GM12892 (cell line): ENCODE results near the gene NKAIN1.

Experiments
- POLR2A ChIP-seq: IDR thresholded peaks from 2 replicates; pipeline ENCODE4 v1.6.1; 2011; ENCODE audit warnings: low read depth, low read length, control low read depth
- POLR2AphosphoS5 ChIP-seq: IDR thresholded peaks from 2 replicates; pipeline ENCODE4 v1.6.1; 2011; ENCODE audit warnings: low read depth, low read length, control low read depth
- TAF1 ChIP-seq: IDR thresholded peaks from 2 replicates; pipeline ENCODE4 v1.6.1; 2011; ENCODE audit warnings: low read depth, mild to moderate bottlenecking, control low read depth, low read length, borderline replicate concordance

- TF ChIP-seq TAF1 (no peak), POLR2A (no peak), POLR2AphosphoS5 (no peak)
These were observed 17.5 kb upstream of the NKAIN1 start for GRCh38 chr1:31257213-31257612.
